Upper lobe of left lung (tissue), 6 donors: Measurements from ENCODE around the gene EXOC7. TPM values are rescaled to one million over a fixed set of nuclear protein-coding genes. Genes with fewer than 3 reads are reported as not detected.

ENCODE experiments used
- ATAC-seq, 2 donors: fragments of 200-7000 bp; cut with Tn5 transposase; one replicate each; pipeline ENCODE4 v1.9.1; 2022; ENCODE audit warnings: mild to moderate bottlenecking in 2 of 2, moderate library complexity in 2 of 2; ENCODE audit not compliant: low FRiP score in 2 of 2
- DNase-seq, 2 donors: peaks; one replicate each; pipeline ENCODE4 v3.0.0-alpha.2; 2019 to 2020
- H3K27ac ChIP-seq, 4 donors: fragments of 200-600 bp; sonication (generic); one replicate each; pipeline ENCODE4 v1.5.1; 2016 to 2019
- H3K27me3 ChIP-seq, 4 donors: fragments of 200-600 bp; sonication (generic); one replicate each; pipeline ENCODE4 v1.5.1; 2017 to 2019
- H3K36me3 ChIP-seq, 4 donors: fragments of 200-600 bp; sonication (generic); one replicate each; pipeline ENCODE4 v1.5.1; 2016 to 2019
- H3K4me1 ChIP-seq, 4 donors: fragments of 200-600 bp; sonication (generic); one replicate each; pipeline ENCODE4 v1.5.1; 2018 to 2019
- H3K4me3 ChIP-seq, 4 donors: fragments of 200-600 bp; sonication (generic); one replicate each; pipeline ENCODE4 v1.5.1; 2017 to 2019; ENCODE audit warnings: mild to moderate bottlenecking in 2 of 4, moderate library complexity in 1 of 4
- H3K9me3 ChIP-seq, 4 donors: fragments of 200-600 bp; sonication (generic); one replicate each; pipeline ENCODE4 v1.5.1; 2018 to 2019
- CTCF ChIP-seq, 6 experiments: fragments of 450-650 bp in 4 of 6; fragments of 200-600 bp in 2 of 6; sonication (generic) in 2 of 6; IDR thresholded peaks; one replicate each; pipeline ENCODE4 v1.5.1; 2016 to 2019; ENCODE audit warnings: antibody characterized with exemption in 6 of 6
- EP300 ChIP-seq, 4 donors: sonication (generic); formaldehyde crosslinking; IDR thresholded peaks; one replicate each; pipeline ENCODE4 v1.5.1; 2017; ENCODE audit warnings: antibody characterized with exemption in 4 of 4, control low read depth in 2 of 4
- POLR2A ChIP-seq, 4 donors: fragments of 450-650 bp; IDR thresholded peaks; one replicate each; pipeline ENCODE4 v1.5.1; 2016 to 2017; ENCODE audit warnings: antibody characterized with exemption in 4 of 4, mild to moderate bottlenecking in 2 of 4
- POLR2AphosphoS5 ChIP-seq, 2 donors: sonication (generic); formaldehyde crosslinking; IDR thresholded peaks; one replicate each; pipeline ENCODE4 v1.5.1; 2017; ENCODE audit warnings: antibody characterized with exemption in 2 of 2
- WGBS, 2 donors: methylation state at CpG; one replicate each; pipeline ENCODE4 v1.1.5; 2017 to 2018; 5-methylcytosine and 5-hydroxymethylcytosine counted together
- total RNA-seq, 6 donors: library from RNA; depleted of rRNA in 4 of 6; stranded (reverse); fragments of >200 nt in 4 of 6; gene quantifications; one replicate each; pipeline versions ENCODE4 v1.1.0 to v1.2.1, GENCODE V29; 2016 to 2021
- donor health status: DM: no; HTN: no; CAD: no; lungs with moderate emphysema.
- donor health status: DM: no; HTN: yes; CAD: no; lungs with severe emphysema.

The EXOC7 gene
- total RNA-seq, 6 donors from 2014 or later, result 69.4 to 233 (median 103) TPM

- no peak for ATAC-seq
- 27 to 32% methylated on average over 10 to 11 of the region's 12 CpGs for WGBS, 2 donors
Measured at GRCh38 chr17:76077584-76078110, 25.9 kb downstream of the EXOC7 start.

GRCh38 chr17:76076765-76077583, 26.6 kb downstream of the EXOC7 start:
- peaks cover 0 to 56% (median 40%) of the 10 kb centered on the region in 4 donors for H3K27me3 ChIP-seq
- H3K36me3 ChIP-seq, result no peaks in the 10 kb centered on the region
- peaks cover 39 to 50% (median 49%) of the 10 kb centered on the region in 4 donors for H3K4me1 ChIP-seq
- peak in 1 of 2 donors; percentile 85 for DNase-seq
- no peaks in the 10 kb centered on the region for H3K9me3 ChIP-seq
- no peak overlapping the region for H3K27ac ChIP-seq
- 5 to 11% methylated on average over 29 to 36 of the region's 82 CpGs for WGBS, 2 donors
- no peak for ATAC-seq
- TF ChIP-seq POLR2AphosphoS5 (IDR thresholded peaks at IDR 0.05), result no peak
- no peak for TF ChIP-seq CTCF (IDR thresholded peaks at IDR 0.05)
- no peak for TF ChIP-seq EP300 (IDR thresholded peaks at IDR 0.05)
- no peak for TF ChIP-seq POLR2A (IDR thresholded peaks at IDR 0.05)
- H3K4me3 ChIP-seq, result peak overlapping the region in 1 of 4 donors; percentile 8

More at GRCh38 chr17:76077584-76078110, 25.9 kb downstream of the EXOC7 start:
- Histone ChIP-seq H3K9me3 (no peaks in the 10 kb centered on the region), H3K4me1 (peaks cover 39 to 49% (median 49%) of the 10 kb centered on the region in 4 donors), H3K36me3 (peaks cover 0 to 7% (median 1%) of the 10 kb centered on the region in 4 donors), H3K27me3 (peaks cover 0 to 56% (median 40%) of the 10 kb centered on the region in 4 donors), H3K27ac (no peak overlapping the region), H3K4me3 (no peak overlapping the region)
- DNase-seq, result no peak
- TF ChIP-seq CTCF (IDR thresholded peaks at IDR 0.05), result no peak
- TF ChIP-seq EP300 (IDR thresholded peaks at IDR 0.05), result no peak
- no peak for TF ChIP-seq POLR2AphosphoS5 (IDR thresholded peaks at IDR 0.05)
- TF ChIP-seq POLR2A (IDR thresholded peaks at IDR 0.05), result no peak

- 2 to 5% methylated on average over 17 to 22 of the region's 41 CpGs for WGBS, 2 donors
- H3K36me3 ChIP-seq, result no peaks in the 10 kb centered on the region
- no peak for TF ChIP-seq EP300 (IDR thresholded peaks at IDR 0.05)
- no peak for TF ChIP-seq CTCF (IDR thresholded peaks at IDR 0.05)
- no peak for TF ChIP-seq POLR2A (IDR thresholded peaks at IDR 0.05)
- no peak for TF ChIP-seq POLR2AphosphoS5 (IDR thresholded peaks at IDR 0.05)
- ATAC-seq (no peak), DNase-seq (peak in 1 of 2 donors; percentile 75)
- peak overlapping the region in 1 of 4 donors; percentile 8 for H3K4me3 ChIP-seq
- no peak overlapping the region for H3K27ac ChIP-seq
- H3K9me3 ChIP-seq, result no peaks in the 10 kb centered on the region
- H3K4me1 ChIP-seq, result peaks cover 40 to 56% (median 54%) of the 10 kb centered on the region in 4 donors
- H3K27me3 ChIP-seq, result peaks cover 0 to 56% (median 40%) of the 10 kb centered on the region in 4 donors
Measured at GRCh38 chr17:76076146-76076764, 27.3 kb downstream of the EXOC7 start.

GRCh38 chr17:76075364-76076145, 28.0 kb downstream of the EXOC7 start:
- H3K27me3 ChIP-seq, result peaks cover 0 to 56% (median 40%) of the 10 kb centered on the region in 4 donors
- ATAC-seq, result no peak
- H3K4me3 ChIP-seq, result peak overlapping the region in 1 of 4 donors; percentile 26
- H3K9me3 ChIP-seq, result no peaks in the 10 kb centered on the region
- no peak for TF ChIP-seq EP300 (IDR thresholded peaks at IDR 0.05)
- TF ChIP-seq POLR2AphosphoS5 (IDR thresholded peaks at IDR 0.05), result no peak
- no peak for TF ChIP-seq POLR2A (IDR thresholded peaks at IDR 0.05)
- peaks cover 47 to 63% (median 60%) of the 10 kb centered on the region in 4 donors for H3K4me1 ChIP-seq
- WGBS, 2 donors, result 4 to 7% methylated on average over 42 to 48 of the region's 48 CpGs
- no peak overlapping the region for H3K27ac ChIP-seq
- DNase-seq, result peak in 1 of 2 donors; percentile 78
- H3K36me3 ChIP-seq, result no peaks in the 10 kb centered on the region
